ENCODE results near the gene BTF3.
"Not testable (repeated sequence)": the region's sequence is repeated elsewhere in the genome, so short reads cannot be mapped to it uniquely, and the experiment has no call there.

GRCh38 chr5:73468638-73469037 is 29.6 kb upstream of the BTF3 start:
- TF ChIP-seq, protein P1, sequence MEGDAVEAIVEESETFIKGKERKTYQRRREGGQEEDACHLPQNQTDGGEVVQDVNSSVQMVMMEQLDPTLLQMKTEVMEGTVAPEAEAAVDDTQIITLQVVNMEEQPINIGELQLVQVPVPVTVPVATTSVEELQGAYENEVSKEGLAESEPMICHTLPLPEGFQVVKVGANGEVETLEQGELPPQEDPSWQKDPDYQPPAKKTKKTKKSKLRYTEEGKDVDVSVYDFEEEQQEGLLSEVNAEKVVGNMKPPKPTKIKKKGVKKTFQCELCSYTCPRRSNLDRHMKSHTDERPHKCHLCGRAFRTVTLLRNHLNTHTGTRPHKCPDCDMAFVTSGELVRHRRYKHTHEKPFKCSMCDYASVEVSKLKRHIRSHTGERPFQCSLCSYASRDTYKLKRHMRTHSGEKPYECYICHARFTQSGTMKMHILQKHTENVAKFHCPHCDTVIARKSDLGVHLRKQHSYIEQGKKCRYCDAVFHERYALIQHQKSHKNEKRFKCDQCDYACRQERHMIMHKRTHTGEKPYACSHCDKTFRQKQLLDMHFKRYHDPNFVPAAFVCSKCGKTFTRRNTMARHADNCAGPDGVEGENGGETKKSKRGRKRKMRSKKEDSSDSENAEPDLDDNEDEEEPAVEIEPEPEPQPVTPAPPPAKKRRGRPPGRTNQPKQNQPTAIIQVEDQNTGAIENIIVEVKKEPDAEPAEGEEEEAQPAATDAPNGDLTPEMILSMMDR (IDR thresholded peaks at IDR 0.05; ENCODE audit: control extremely low read depth in 1 of 3, insufficient read depth in 1 of 3, low read depth in 1 of 3, low read length in 3 of 3), result not testable (repeated sequence)
- not testable (repeated sequence) for TF ChIP-seq HDAC2 (IDR thresholded peaks at IDR 0.05; ENCODE audit: borderline replicate concordance in 1 of 2, low read depth in 2 of 2, low read length in 2 of 2); POLR2AphosphoS5 (IDR thresholded peaks at IDR 0.05; ENCODE audit: low read depth, low read length); JUN (IDR thresholded peaks at IDR 0.05; ENCODE audit: low read depth, low read length); SIN3A (conservative IDR thresholded peaks at IDR 0.05 in 1 of 2, IDR thresholded peaks at IDR 0.05 in 1 of 2; ENCODE audit: low read depth in 1 of 2, low read length in 2 of 2); EP300 (IDR thresholded peaks at IDR 0.05; ENCODE audit: borderline replicate concordance in 1 of 2, low read depth in 2 of 2, low read length in 2 of 2); ZNF274 (IDR thresholded peaks at IDR 0.05; ENCODE audit: borderline replicate concordance, extremely low read depth, low read length); EZH2 (IDR thresholded peaks at IDR 0.05; ENCODE audit: low read depth, low read length, severe bottlenecking); RNF2 (IDR thresholded peaks at IDR 0.05; ENCODE audit: borderline replicate concordance, low read depth, low read length, missing control alignments, poor library complexity, severe bottlenecking); CREB1 (IDR thresholded peaks at IDR 0.05); HDAC6 (IDR thresholded peaks at IDR 0.05; ENCODE audit: low read depth, low read length); CBX5 (IDR thresholded peaks at IDR 0.05; ENCODE audit: low read depth, low read length); TAF1 (IDR thresholded peaks at IDR 0.05; ENCODE audit: low read depth, low read length)
- TF ChIP-seq, protein P2, sequence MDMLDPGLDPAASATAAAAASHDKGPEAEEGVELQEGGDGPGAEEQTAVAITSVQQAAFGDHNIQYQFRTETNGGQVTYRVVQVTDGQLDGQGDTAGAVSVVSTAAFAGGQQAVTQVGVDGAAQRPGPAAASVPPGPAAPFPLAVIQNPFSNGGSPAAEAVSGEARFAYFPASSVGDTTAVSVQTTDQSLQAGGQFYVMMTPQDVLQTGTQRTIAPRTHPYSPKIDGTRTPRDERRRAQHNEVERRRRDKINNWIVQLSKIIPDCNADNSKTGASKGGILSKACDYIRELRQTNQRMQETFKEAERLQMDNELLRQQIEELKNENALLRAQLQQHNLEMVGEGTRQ (IDR thresholded peaks at IDR 0.05; ENCODE audit: low read length), result not testable (repeated sequence)
